H1 (cell line): ENCODE measurements around the gene CALU.

Experiments
- BCL11A ChIP-seq, 2 experiments: IDR thresholded peaks; one replicate each; pipeline ENCODE4 v1.6.1; 2011; ENCODE audit warnings: low read depth in 2 of 2, low read length in 2 of 2, mild to moderate bottlenecking in 2 of 2
- CHD1 ChIP-seq: IDR thresholded peaks from 2 replicates; pipeline ENCODE4 v1.6.1; 2012; ENCODE audit warnings: low read depth, low read length, improper control_type of control experiment
- CTCF ChIP-seq, 3 experiments: IDR thresholded peaks; 1 replicate in 2 of 3; 2 replicates in 1 of 3; pipeline versions ENCODE4 v1.5.1 to v1.6.1; 2011; ENCODE audit warnings: low read length in 3 of 3, mild to moderate bottlenecking in 3 of 3, inconsistent platforms in 2 of 3, low read depth in 1 of 3, moderate library complexity in 1 of 3; ENCODE audit not compliant: insufficient read depth in 1 of 3; ENCODE audit errors: control extremely low read depth in 1 of 3
- POLR2A ChIP-seq, 2 experiments: IDR thresholded peaks; 1 replicate in 1 of 2; 2 replicates in 1 of 2; pipeline ENCODE4 v1.6.1; 2011; ENCODE audit warnings: low read depth in 2 of 2, low read length in 2 of 2, mild to moderate bottlenecking in 2 of 2; ENCODE audit errors: control extremely low read depth in 1 of 2
- POLR2AphosphoS5 ChIP-seq: IDR thresholded peaks from 2 replicates; pipeline ENCODE4 v1.6.1; 2011; ENCODE audit warnings: low read depth, low read length
- RAD21 ChIP-seq, 2 experiments: IDR thresholded peaks in 1 of 2; conservative IDR thresholded peaks in 1 of 2; 2 replicates each; pipeline ENCODE4 v1.6.1; 2011; ENCODE audit warnings: low read depth in 2 of 2, low read length in 2 of 2, improper control_type of control experiment in 1 of 2, inconsistent platforms in 1 of 2, mild to moderate bottlenecking in 1 of 2, moderate library complexity in 1 of 2
- SIN3A ChIP-seq, 2 experiments: IDR thresholded peaks in 1 of 2; conservative IDR thresholded peaks in 1 of 2; 2 replicates each; pipeline ENCODE4 v1.6.1; 2011 to 2012; ENCODE audit warnings: low read length in 2 of 2, improper control_type of control experiment in 1 of 2, low read depth in 1 of 2, mild to moderate bottlenecking in 1 of 2
- SP2 ChIP-seq: IDR thresholded peaks from 2 replicates; pipeline ENCODE4 v1.6.1; 2012; ENCODE audit warnings: mild to moderate bottlenecking, low read length, inconsistent platforms
- SRF ChIP-seq: IDR thresholded peaks from 2 replicates; pipeline ENCODE4 v1.6.1; 2011; ENCODE audit warnings: mild to moderate bottlenecking, low read depth, low read length, moderate library complexity

GRCh38 chr7:128770233-128770632 is 31.1 kb downstream of the CALU start:
- no peak for TF ChIP-seq CTCF (IDR thresholded peaks at IDR 0.05; ENCODE audit: control extremely low read depth in 1 of 3, insufficient read depth in 1 of 3, low read depth in 1 of 3, low read length in 3 of 3)
- no peak for TF ChIP-seq RAD21 (IDR thresholded peaks at IDR 0.05 in 1 of 2, conservative IDR thresholded peaks at IDR 0.05 in 1 of 2; ENCODE audit: low read depth in 2 of 2, low read length in 2 of 2)
- no peak for TF ChIP-seq BCL11A (IDR thresholded peaks at IDR 0.05; ENCODE audit: low read depth in 2 of 2, low read length in 2 of 2)
- no peak for TF ChIP-seq POLR2A (IDR thresholded peaks at IDR 0.05; ENCODE audit: control extremely low read depth in 1 of 2, low read depth in 2 of 2, low read length in 2 of 2)
- no peak for TF ChIP-seq SP2
- no peak for TF ChIP-seq POLR2AphosphoS5
- TF ChIP-seq SRF, result no peak
- no peak for TF ChIP-seq SIN3A (conservative IDR thresholded peaks at IDR 0.05 in 1 of 2, IDR thresholded peaks at IDR 0.05 in 1 of 2; ENCODE audit: low read depth in 1 of 2, low read length in 2 of 2)
- no peak for TF ChIP-seq CHD1
